ENCODE data around the gene DLGAP5.

Gene DLGAP5

GRCh38 chr14:55188686-55189295, 2.6 kb downstream of the DLGAP5 start:
- no peak for DNase-seq (ENCODE audit: low spot score)

DNA sequence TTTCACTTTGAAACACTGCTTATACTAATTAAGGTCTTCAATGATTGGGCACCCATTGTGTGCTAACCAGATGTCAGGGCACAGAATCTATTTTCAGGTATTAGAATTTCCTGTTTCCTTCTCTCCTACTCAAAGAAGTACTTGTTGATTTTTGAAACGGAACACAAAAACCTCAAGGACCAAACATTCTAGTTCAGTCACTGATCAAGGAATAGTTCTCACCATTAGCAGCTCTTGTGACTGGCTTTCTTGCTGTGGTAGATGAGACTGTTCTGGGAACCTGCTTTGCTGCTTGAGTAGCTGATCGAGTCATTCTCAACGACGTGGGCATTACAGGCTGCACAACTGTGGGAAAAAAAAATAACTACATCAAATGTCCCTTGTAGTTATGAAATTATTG, 11.0 kb downstream of the DLGAP5 start:
- no peak for DNase-seq (ENCODE audit: low spot score)

- DNase-seq (ENCODE audit: low spot score), result no peak
Observed at GRCh38 chr14:55180006-55180405, 11.4 kb downstream of the DLGAP5 start.

DNA sequence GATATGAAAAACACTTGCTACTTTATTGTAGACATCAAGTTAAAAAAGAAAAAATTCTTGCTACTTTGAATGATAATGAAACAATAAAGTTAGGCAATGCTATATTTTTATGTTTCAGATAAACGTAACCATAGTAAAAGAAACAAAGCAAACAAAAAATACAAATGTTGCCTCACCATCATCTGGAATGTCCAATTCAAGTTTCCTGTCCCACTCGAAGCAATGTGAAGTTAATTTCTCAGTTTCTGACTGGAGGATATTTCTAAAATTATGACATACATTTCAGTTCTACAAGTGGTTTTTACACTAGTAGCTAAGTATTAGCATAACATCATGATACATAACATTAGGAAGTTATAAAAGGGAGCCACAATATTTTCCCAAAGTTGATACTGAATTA, 20.9 kb downstream of the DLGAP5 start:
- no peak for DNase-seq (ENCODE audit: low spot score)

- DNase-seq (ENCODE audit: low spot score), result peak; percentile 22
Observed at GRCh38 chr14:55160989-55161388, 30.4 kb downstream of the DLGAP5 start.

- DNase-seq (ENCODE audit: low spot score), result no peak
Observed at GRCh38 chr14:55158412-55158811, 33.0 kb downstream of the DLGAP5 start.

DNA sequence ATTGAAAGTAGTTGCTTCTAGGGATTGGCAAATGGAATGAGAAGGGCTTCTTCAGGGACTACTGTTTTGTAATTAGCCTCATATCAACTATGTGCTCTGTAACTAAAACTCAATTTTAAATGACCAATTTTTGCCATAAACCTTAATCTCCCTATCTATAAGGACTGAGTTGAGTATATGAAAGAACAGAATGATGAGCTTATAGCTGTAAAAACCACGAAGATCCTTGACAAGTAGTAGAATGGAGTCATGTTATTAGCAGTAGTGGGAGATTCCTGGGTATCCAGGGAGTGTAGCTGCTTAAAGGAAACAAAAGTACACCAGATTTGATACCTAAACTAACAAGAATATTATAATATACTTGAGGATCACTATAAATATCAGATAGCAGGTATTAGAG, 34.3 kb downstream of the DLGAP5 start:
- DNase-seq (ENCODE audit: low spot score), result no peak

GRCh38 chr14:55153951-55154350, 37.4 kb downstream of the DLGAP5 start:
- DNase-seq (ENCODE audit: low spot score), result no peak

GRCh38 chr14:55152052-55152753, 39.2 kb downstream of the DLGAP5 start:
- DNase-seq (ENCODE audit: low spot score), result no peak

- no peak for DNase-seq (ENCODE audit: low spot score)
Observed at GRCh38 chr14:55151601-55152000, 39.8 kb downstream of the DLGAP5 start.

DNA sequence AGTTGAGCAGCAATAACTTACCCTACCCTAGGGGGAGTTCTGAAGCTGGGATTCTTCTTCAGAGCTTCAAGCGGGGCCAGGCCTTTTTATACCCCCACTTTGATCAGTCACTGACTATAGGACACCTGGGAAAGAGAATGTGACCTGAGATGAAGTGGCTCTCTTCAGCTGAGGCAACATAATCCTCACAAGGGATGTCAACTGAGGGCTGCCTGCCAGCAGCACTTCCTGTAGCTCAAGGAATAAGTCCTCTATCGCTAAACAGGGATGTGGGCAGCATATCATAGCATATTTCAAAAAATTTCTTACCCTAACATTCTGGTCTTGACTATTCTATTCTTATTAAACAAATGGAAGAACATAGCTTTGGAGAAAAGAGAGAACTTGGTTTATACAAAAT, 45.0 kb downstream of the DLGAP5 start:
- no peak for DNase-seq (ENCODE audit: low spot score)

- no peak for DNase-seq (ENCODE audit: low spot score)
Observed at GRCh38 chr14:55142466-55142865, 48.9 kb downstream of the DLGAP5 start.

DNA sequence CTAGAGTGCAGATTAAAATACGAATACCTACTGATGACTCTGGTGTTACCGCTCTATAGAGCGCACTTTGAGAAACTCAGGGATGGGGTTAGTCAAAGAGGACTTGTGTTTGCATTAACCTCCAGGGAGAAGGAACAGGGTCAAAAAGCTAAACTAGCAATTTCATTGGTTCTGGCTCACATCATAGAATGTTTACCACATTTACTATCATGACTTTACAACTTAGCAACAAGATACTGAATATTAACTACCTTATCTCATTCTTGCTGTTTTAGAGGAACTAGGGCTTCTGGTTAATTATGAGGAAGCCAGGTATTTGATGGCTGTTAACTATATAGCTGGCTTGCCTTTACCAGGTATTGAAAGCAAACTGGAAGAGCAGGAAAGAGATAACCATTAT, 49.6 kb downstream of the DLGAP5 start:
- DNase-seq (ENCODE audit: low spot score), result no peak

GRCh38 chr14:55139696-55140509, 51.5 kb downstream of the DLGAP5 start:
- DNase-seq (ENCODE audit: low spot score), result no peak

GRCh38 chr14:55139141-55139540, 52.2 kb downstream of the DLGAP5 start:
- no peak for DNase-seq (ENCODE audit: low spot score)

GRCh38 chr14:55138091-55138490, 53.3 kb downstream of the DLGAP5 start:
- no peak for DNase-seq (ENCODE audit: low spot score)

DNA sequence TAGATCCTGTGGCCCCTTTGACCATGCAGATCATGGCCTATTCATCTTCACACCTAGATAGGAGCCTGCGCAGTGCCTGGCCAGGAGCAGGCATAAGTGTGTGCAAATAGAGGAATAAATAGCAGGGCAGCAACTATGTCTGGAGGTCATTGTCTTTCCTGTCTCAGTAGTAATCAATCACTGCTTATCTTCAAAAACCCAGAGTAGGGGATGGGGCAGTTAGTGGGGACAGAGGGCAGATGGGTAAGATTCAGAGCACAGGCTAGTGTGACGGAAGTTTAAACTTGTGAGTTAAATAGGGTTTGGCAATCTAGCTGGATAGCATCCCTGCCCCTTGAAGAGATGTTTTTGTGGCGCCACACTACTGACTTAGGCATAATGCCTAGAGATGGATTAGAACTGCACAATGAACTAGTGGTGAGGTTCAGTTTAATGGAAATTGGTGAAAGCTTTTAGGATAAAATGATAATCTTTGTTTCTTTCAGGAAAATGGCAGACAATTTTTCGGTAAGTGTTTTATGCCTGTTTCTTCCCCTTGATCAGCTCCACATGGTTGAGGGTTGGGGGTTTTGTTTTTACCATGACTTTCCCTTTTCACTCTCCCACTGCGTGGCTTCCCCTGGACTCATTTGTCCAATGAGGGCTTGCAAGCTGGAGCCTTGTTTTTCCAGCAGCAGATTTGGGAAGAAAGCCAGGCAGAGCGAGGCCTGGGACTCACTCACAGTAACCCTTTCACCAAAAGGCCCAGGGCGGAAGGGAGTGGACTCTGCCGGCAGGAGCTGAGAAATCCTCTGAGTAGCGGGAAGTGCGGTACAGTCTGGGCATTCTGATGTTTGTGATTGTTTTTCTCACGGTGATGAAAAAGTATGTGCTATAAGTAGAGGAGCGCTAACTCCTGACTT, 54.2 kb downstream of the DLGAP5 start:
- DNase-seq (ENCODE audit: low spot score), result peak; percentile 81

GRCh38 chr14:55136241-55136640, 55.1 kb downstream of the DLGAP5 start:
- DNase-seq (ENCODE audit: low spot score), result no peak

DNA sequence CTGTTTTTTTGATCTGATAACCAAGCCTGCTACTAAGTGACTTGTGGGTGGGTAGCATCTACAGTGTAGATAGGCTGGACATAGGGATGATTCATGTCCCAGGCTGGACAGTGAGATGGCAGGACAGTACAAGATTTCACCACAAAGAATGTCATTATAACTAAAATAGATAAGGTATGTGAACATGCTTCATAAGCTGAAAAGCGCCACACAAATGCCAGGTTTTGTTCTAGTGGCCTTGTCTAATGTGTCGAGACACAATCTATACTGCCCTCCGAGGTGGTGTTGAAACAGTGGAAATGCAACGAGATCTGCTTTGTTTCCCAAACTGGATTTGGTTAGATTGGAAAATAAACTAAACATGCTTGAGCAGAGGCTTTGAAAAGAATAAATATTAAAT, 58.0 kb downstream of the DLGAP5 start:
- DNase-seq (ENCODE audit: low spot score), result no peak

GRCh38 chr14:55131370-55132137, 59.8 kb downstream of the DLGAP5 start:
- DNase-seq (ENCODE audit: low spot score), result no peak

DNA sequence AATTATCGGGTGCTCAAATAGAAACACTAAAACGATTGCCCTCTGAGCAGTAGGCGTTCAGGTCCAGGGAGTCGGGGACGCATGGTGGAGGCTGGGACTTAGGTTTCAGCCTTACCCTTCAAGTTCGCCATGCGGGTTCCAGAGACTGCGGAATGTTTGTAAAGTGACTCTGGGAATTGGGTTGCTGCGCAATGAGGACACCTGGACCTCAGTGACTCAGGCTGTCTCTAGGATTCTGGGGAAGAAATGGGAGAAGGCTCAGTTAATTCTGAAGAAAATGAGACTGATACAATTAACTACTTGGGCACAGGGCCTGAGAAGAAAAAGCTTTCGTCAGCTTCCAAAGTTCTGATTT, 61.2 kb downstream of the DLGAP5 start:
- DNase-seq (ENCODE audit: low spot score), result no peak
